DND-41 (cell line): Measurements from ENCODE around the gene TMEM256.

Experiments used
- ATAC-seq: fragments of 200-7000 bp; cut with Tn5 transposase; 3 replicates; pipeline ENCODE4 v1.9.1; 2021; ENCODE audit warnings: low read depth; ENCODE audit not compliant: insufficient read depth
- DNase-seq: peaks from one replicate; pipeline ENCODE4 v3.0.0-alpha.2; 2020
- H2AFZ ChIP-seq: 2 replicates; pipeline ENCODE4 v1.6.0; 2012; ENCODE audit warnings: low read depth, low read length
- H3K27ac ChIP-seq: 2 replicates; pipeline ENCODE4 v1.5.1; 2012; ENCODE audit warnings: low read length, inconsistent platforms
- H3K27me3 ChIP-seq: fragments of 200-600 bp; sonication (generic); 2 replicates; pipeline ENCODE4 v1.6.0; 2012; ENCODE audit warnings: low read length, mild to moderate bottlenecking, inconsistent platforms; ENCODE audit not compliant: insufficient read depth, poor library complexity
- H3K36me3 ChIP-seq: 2 replicates; pipeline ENCODE4 v1.5.1; 2012; ENCODE audit warnings: low read length, inconsistent platforms; ENCODE audit not compliant: insufficient read depth
- H3K4me1 ChIP-seq: 2 replicates; pipeline ENCODE4 v1.5.1; 2012; ENCODE audit warnings: mild to moderate bottlenecking, low read length; ENCODE audit not compliant: insufficient read depth
- H3K4me2 ChIP-seq: 2 replicates; pipeline ENCODE4 v1.6.0; 2012; ENCODE audit warnings: mild to moderate bottlenecking, moderate library complexity, low read length, inconsistent platforms; ENCODE audit not compliant: insufficient read depth
- H3K4me3 ChIP-seq, 2 experiments: fragments of 200-600 bp in 1 of 2; shearing (Covaris generic) in 1 of 2; 2 replicates each; pipeline ENCODE4 v1.5.1; 2012 to 2016; ENCODE audit warnings: inconsistent platforms in 2 of 2, low read length in 2 of 2, mild to moderate bottlenecking in 2 of 2, low read depth in 1 of 2, moderate library complexity in 1 of 2
- H3K79me2 ChIP-seq: 2 replicates; pipeline ENCODE4 v1.6.0; 2012; ENCODE audit warnings: low read length, inconsistent platforms; ENCODE audit not compliant: insufficient read depth
- H3K9ac ChIP-seq: 2 replicates; pipeline ENCODE4 v1.6.0; 2012; ENCODE audit warnings: low read depth, mild to moderate bottlenecking, inconsistent platforms, low read length, moderate library complexity
- H3K9me3 ChIP-seq: 2 replicates; pipeline ENCODE4 v1.5.1; 2012; ENCODE audit warnings: low read length, moderate library complexity, mild to moderate bottlenecking, inconsistent platforms; ENCODE audit not compliant: insufficient read depth, severe bottlenecking
- H4K20me1 ChIP-seq: 2 replicates; pipeline ENCODE4 v1.6.0; 2012; ENCODE audit warnings: low read length; ENCODE audit not compliant: insufficient read depth
- CTCF ChIP-seq: IDR thresholded peaks from 2 replicates; pipeline ENCODE4 v1.5.1; 2012; ENCODE audit warnings: borderline replicate concordance, low read length, moderate library complexity, mild to moderate bottlenecking; ENCODE audit not compliant: poor library complexity, severe bottlenecking; ENCODE audit errors: extremely low read depth
- EZH2 ChIP-seq: IDR thresholded peaks from 3 replicates; pipeline ENCODE4 v1.6.1; 2012; ENCODE audit warnings: borderline replicate concordance, low read depth, mild to moderate bottlenecking, moderate library complexity, low read length, inconsistent platforms; ENCODE audit not compliant: severe bottlenecking

The TMEM256 gene

GRCh38 chr17:7413346-7413985, 9.6 kb upstream of the TMEM256 start:
- Histone ChIP-seq H3K79me2 (no peaks in the 10 kb centered on the region), H3K36me3 (peaks cover 22% of the 10 kb centered on the region), H3K27ac (no peak overlapping the region), H4K20me1 (0 out of 2 replicates have a peak, but pooled peaks cover 2% of the 10 kb centered on the region), H2AFZ (no peak overlapping the region), H3K9me3 (no peaks in the 10 kb centered on the region), H3K9ac (no peak overlapping the region), H3K27me3 (no peaks in the 10 kb centered on the region), H3K4me2 (no peak overlapping the region), H3K4me1 (no peaks in the 10 kb centered on the region), H3K4me3 (no peak overlapping the region)
- TF ChIP-seq CTCF (no peak), EZH2 (no peak)
- ATAC-seq (no peak), DNase-seq (no peak)

GRCh38 chr17:7411427-7411750, 7.5 kb upstream of the TMEM256 start:
- no peaks in the 10 kb centered on the region for H3K27me3 ChIP-seq
- no peak overlapping the region for H3K9ac ChIP-seq
- ATAC-seq, result no peak
- peaks cover 23% of the 10 kb centered on the region for H3K36me3 ChIP-seq
- TF ChIP-seq EZH2 (no peak), CTCF (no peak)
- H3K79me2 ChIP-seq, result no peaks in the 10 kb centered on the region
- H3K27ac ChIP-seq, result no peak overlapping the region
- no peaks in the 10 kb centered on the region for H3K4me1 ChIP-seq
- H3K9me3 ChIP-seq, result no peaks in the 10 kb centered on the region
- no peak overlapping the region for H3K4me3 ChIP-seq
- no peak overlapping the region for H2AFZ ChIP-seq
- DNase-seq, result no peak
- H4K20me1 ChIP-seq, result 0 out of 2 replicates have a peak, but pooled peaks cover 2% of the 10 kb centered on the region
- H3K4me2 ChIP-seq, result no peak overlapping the region

- ATAC-seq, result no peak
- Histone ChIP-seq H4K20me1 (0 out of 2 replicates have a peak, but pooled peaks cover 2% of the 10 kb centered on the region), H3K4me2 (no peak overlapping the region), H3K4me3 (no peak overlapping the region), H3K9ac (no peak overlapping the region), H2AFZ (no peak overlapping the region), H3K27me3 (no peaks in the 10 kb centered on the region), H3K36me3 (peaks cover 23% of the 10 kb centered on the region), H3K79me2 (no peaks in the 10 kb centered on the region), H3K27ac (no peak overlapping the region), H3K9me3 (no peaks in the 10 kb centered on the region), H3K4me1 (peaks cover 5% of the 10 kb centered on the region)
- TF ChIP-seq CTCF (no peak), EZH2 (no peak)
- DNase-seq, result no peak
Measured at GRCh38 chr17:7410634-7411426, 6.9 kb upstream of the TMEM256 start.
